GM12875 (cell line): ENCODE data around the gene ZNF793.

ENCODE experiments used
- H3K4me3 ChIP-seq: one replicate; pipeline ENCODE4 v1.5.1; 2011; ENCODE audit warnings: low read depth, low read length, control low read depth
- CTCF ChIP-seq: IDR thresholded peaks from 2 replicates; pipeline ENCODE4 v1.5.1; 2011; ENCODE audit warnings: low read depth, mild to moderate bottlenecking, control low read depth, inconsistent platforms, low read length, moderate library complexity, borderline replicate concordance; ENCODE audit not compliant: insufficient read depth

ZNF793 gene

GRCh38 chr19:37565370-37565669, 58.6 kb downstream of the ZNF793 start:
- no peak for TF ChIP-seq CTCF
- H3K4me3 ChIP-seq = no peak overlapping the region

- no peak overlapping the region for H3K4me3 ChIP-seq
- TF ChIP-seq CTCF = no peak
Observed at GRCh38 chr19:37572203-37572602, 65.5 kb downstream of the ZNF793 start.

- H3K4me3 ChIP-seq = no peak overlapping the region
- no peak for TF ChIP-seq CTCF
Observed at GRCh38 chr19:37583340-37583739, 76.6 kb downstream of the ZNF793 start.
